ENCODE results near the gene KCNIP4. TPM values are rescaled to one million over a fixed set of nuclear protein-coding genes. Genes with fewer than 3 reads are reported as not detected.

Gene KCNIP4
- total and polyA plus RNA-seq, 2 of the 8 experiments (the other 6 are each of a cell fraction or from before 2014, with no cell fraction given): 0.06 TPM; not detected in 1

- 0 out of 2 replicates have a peak, but pooled peaks cover 2% of the 10 kb centered on the region for H3K23me2 ChIP-seq (ENCODE audit: low read depth, low read length)
- no peak overlapping the region for H4K91ac ChIP-seq (replicated peaks; ENCODE audit: insufficient read length, low read length)
- no peak overlapping the region for H3K23ac ChIP-seq (ENCODE audit: insufficient read length)
- POLR2A ChIA-PET (ENCODE audit: partially characterized antibody): no interaction called here
- no peak overlapping the region for H3K4me3 ChIP-seq (ENCODE audit: extremely low read depth in 1 of 4, insufficient read depth in 2 of 4, low read depth in 3 of 4, low read length in 4 of 4)
- CTCF ChIA-PET (ENCODE audit: partially characterized antibody): no interaction called here
- no peak overlapping the region for H3K27ac ChIP-seq (ENCODE audit: low read depth, low read length)
- no peaks in the 10 kb centered on the region for H3K4me1 ChIP-seq (replicated peaks in 1 of 4; ENCODE audit: control insufficient read depth in 3 of 4, insufficient read depth in 4 of 4, low read length in 3 of 4)
- no peaks in the 10 kb centered on the region for H3K27me3 ChIP-seq (replicated peaks in 1 of 4; ENCODE audit: control insufficient read depth in 3 of 4, extremely low read depth in 1 of 4, insufficient read depth in 3 of 4, low read length in 3 of 4)
- 87% methylated on average over 2 of the region's 2 CpGs; no CpG with 5 or more reads in 1 of the 2 experiments for WGBS, 2 experiments (ENCODE audit: extremely low coverage in 1 of 2, insufficient coverage in 1 of 2, insufficient read length in 1 of 2, insufficient replicate concordance in 2 of 2, low coverage in 1 of 2, low lambda C conversion rate in 2 of 2, missing lambda C conversion rate in 1 of 2)
- H4K5ac ChIP-seq (ENCODE audit: insufficient read length, low read depth, low read length): no peak overlapping the region
- no peak for DNase-seq (ENCODE audit: low read depth in 1 of 2, low spot score in 2 of 2)
- H3K4me2 ChIP-seq (ENCODE audit: insufficient read depth in 1 of 2, low read depth in 2 of 2, low read length in 2 of 2): no peak overlapping the region
- H2AK5ac ChIP-seq (ENCODE audit: low read depth, low read length): no peak overlapping the region
- no peak overlapping the region for H3K56ac ChIP-seq (replicated peaks; ENCODE audit: insufficient read length, low read depth, low read length)
- no peak overlapping the region for H3K4ac ChIP-seq (replicated peaks; ENCODE audit: insufficient read length, low read depth, low read length)
- no peak overlapping the region for H3K9ac ChIP-seq (replicated peaks in 1 of 4; ENCODE audit: extremely low read depth in 1 of 4, low read depth in 3 of 4, low read length in 3 of 4)
- no peak for FAIRE-seq
- H3K79me1 ChIP-seq (ENCODE audit: low read depth, low read length): no peaks in the 10 kb centered on the region
- H2BK15ac ChIP-seq (ENCODE audit: low read length): no peak overlapping the region
- no peak overlapping the region for H3K14ac ChIP-seq (ENCODE audit: insufficient read length)
- no peak overlapping the region for H3K18ac ChIP-seq (ENCODE audit: extremely low read depth, low read length)
- no peak overlapping the region for H2BK5ac ChIP-seq (ENCODE audit: low read depth, low read length)
- H3K36me3 ChIP-seq (ENCODE audit: control insufficient read depth in 2 of 4, insufficient read depth in 4 of 4, low read length in 3 of 4): no peaks in the 10 kb centered on the region
- H3K79me2 ChIP-seq (ENCODE audit: control insufficient read depth in 1 of 2, insufficient read depth in 2 of 2, low read length in 2 of 2): no peaks in the 10 kb centered on the region
- no peak overlapping the region for H2BK20ac ChIP-seq (ENCODE audit: low read length)
- no peaks in the 10 kb centered on the region for H4K20me1 ChIP-seq (replicated peaks in 1 of 2; ENCODE audit: control insufficient read depth in 1 of 2, insufficient read depth in 2 of 2, low read length in 2 of 2)
- no peak overlapping the region for H2AFZ ChIP-seq (ENCODE audit: low read length)
- H2BK120ac ChIP-seq (replicated peaks; ENCODE audit: low read depth, low read length): no peak overlapping the region
- H3K9me3 ChIP-seq (ENCODE audit: insufficient read depth in 2 of 2, low read depth in 1 of 2, low read length in 1 of 2): no peaks in the 10 kb centered on the region
- H2BK12ac ChIP-seq (ENCODE audit: low read depth, low read length): no peak overlapping the region
- no peak overlapping the region for H4K8ac ChIP-seq (ENCODE audit: extremely low read depth, insufficient read depth, low read length)
- no peak for TF ChIP-seq CREB1 (IDR thresholded peaks at IDR 0.05)
- TF ChIP-seq PHF8 (conservative IDR thresholded peaks at IDR 0.05; ENCODE audit: low read depth, low read length): no peak
Measured at GRCh38 chr4:21420166-21420565, 528.4 kb downstream of the KCNIP4 start.

Data from H1 (cell line).